ENCODE results near the gene DCDC2.
"Not testable (repeated sequence)": the region's sequence is repeated elsewhere in the genome, so short reads cannot be mapped to it uniquely, and the experiment has no call there.

The DCDC2 gene

GRCh38 chr6:24251339-24251738, 106.5 kb downstream of the DCDC2 start:
- CTCF ChIA-PET, result interaction anchor here (1.8 kb wide), 1 partner anchor 8 kb away, joined by 4 read pairs; no protein-coding TSS in a partner anchor

GRCh38 chr6:24249926-24250325, 107.9 kb downstream of the DCDC2 start:
- ChIA-PET POLR2A (no interaction called here), CTCF (interaction anchor here (1.6 to 1.7 kb wide), 2 partner anchors 9 to 10 kb away, joined by 5 to 8 read pairs; no protein-coding TSS in a partner anchor)
- no peak for DNase-seq (ENCODE audit: extremely low spot score)
- TF ChIP-seq, protein P1, sequence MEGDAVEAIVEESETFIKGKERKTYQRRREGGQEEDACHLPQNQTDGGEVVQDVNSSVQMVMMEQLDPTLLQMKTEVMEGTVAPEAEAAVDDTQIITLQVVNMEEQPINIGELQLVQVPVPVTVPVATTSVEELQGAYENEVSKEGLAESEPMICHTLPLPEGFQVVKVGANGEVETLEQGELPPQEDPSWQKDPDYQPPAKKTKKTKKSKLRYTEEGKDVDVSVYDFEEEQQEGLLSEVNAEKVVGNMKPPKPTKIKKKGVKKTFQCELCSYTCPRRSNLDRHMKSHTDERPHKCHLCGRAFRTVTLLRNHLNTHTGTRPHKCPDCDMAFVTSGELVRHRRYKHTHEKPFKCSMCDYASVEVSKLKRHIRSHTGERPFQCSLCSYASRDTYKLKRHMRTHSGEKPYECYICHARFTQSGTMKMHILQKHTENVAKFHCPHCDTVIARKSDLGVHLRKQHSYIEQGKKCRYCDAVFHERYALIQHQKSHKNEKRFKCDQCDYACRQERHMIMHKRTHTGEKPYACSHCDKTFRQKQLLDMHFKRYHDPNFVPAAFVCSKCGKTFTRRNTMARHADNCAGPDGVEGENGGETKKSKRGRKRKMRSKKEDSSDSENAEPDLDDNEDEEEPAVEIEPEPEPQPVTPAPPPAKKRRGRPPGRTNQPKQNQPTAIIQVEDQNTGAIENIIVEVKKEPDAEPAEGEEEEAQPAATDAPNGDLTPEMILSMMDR (IDR thresholded peaks at IDR 0.05; ENCODE audit: control extremely low read depth, extremely low read depth, low read depth, missing control alignments), result no peak

More at GRCh38 chr6:24251339-24251738, 106.5 kb downstream of the DCDC2 start:
- POLR2A ChIA-PET, result no interaction called here
- no peak for DNase-seq (ENCODE audit: extremely low spot score)
- TF ChIP-seq, protein P1 (IDR thresholded peaks at IDR 0.05; ENCODE audit: control extremely low read depth, extremely low read depth, low read depth, missing control alignments), result no peak

GRCh38 chr6:24245275-24245674, 112.6 kb downstream of the DCDC2 start:
- DNase-seq (ENCODE audit: extremely low spot score), result no peak

GRCh38 chr6:24242924-24243323, 114.9 kb downstream of the DCDC2 start:
- ChIA-PET POLR2A (no interaction called here), CTCF (interaction anchor here (1.2 to 1.6 kb wide), 2 partner anchors 9 to 117 kb away, joined by 3 to 4 read pairs; no protein-coding TSS in a partner anchor)
- no peak for DNase-seq (ENCODE audit: extremely low spot score)
- TF ChIP-seq, protein P1 (IDR thresholded peaks at IDR 0.05; ENCODE audit: control extremely low read depth, extremely low read depth, low read depth, missing control alignments), result no peak

More at GRCh38 chr6:24245275-24245674, 112.6 kb downstream of the DCDC2 start:
- ChIA-PET CTCF (interaction anchor here (1.9 kb wide), 1 partner anchor 12 kb away, joined by 5 read pairs; no protein-coding TSS in a partner anchor), POLR2A (no interaction called here)
- TF ChIP-seq, protein P1 (IDR thresholded peaks at IDR 0.05; ENCODE audit: control extremely low read depth, extremely low read depth, low read depth, missing control alignments), result no peak

DNA sequence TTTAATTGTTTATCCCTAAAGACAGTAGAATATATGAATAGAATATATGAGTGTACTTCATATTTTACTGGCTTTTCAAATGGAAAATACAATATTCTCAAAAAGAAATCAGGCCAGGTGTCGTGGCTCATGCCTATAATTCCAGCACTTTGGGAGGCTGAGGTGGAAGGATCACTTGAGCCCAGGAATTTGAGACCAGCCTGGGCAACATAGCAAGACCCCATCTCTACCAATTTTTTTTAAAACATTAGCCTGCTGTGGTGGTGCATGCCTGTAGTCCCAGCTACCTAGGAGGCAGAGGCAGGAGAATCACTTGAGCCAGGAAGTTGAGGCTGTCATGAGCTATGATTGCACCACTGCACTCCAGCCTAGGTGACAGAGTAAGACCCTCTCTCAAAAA, 116.1 kb downstream of the DCDC2 start:
- POLR2A ChIA-PET; DNase-seq (ENCODE audit: extremely low spot score); CTCF ChIA-PET: not testable (repeated sequence)

GRCh38 chr6:24240943-24241342, 116.9 kb downstream of the DCDC2 start:
- CTCF ChIA-PET, result interaction anchor here (2.1 kb wide), 1 partner anchor 8 kb away, joined by 5 read pairs; no protein-coding TSS in a partner anchor
- no peak for DNase-seq (ENCODE audit: extremely low spot score)
- POLR2A ChIA-PET, result no interaction called here
- TF ChIP-seq, protein P1 (IDR thresholded peaks at IDR 0.05; ENCODE audit: control extremely low read depth, extremely low read depth, low read depth, missing control alignments), result no peak

DNA sequence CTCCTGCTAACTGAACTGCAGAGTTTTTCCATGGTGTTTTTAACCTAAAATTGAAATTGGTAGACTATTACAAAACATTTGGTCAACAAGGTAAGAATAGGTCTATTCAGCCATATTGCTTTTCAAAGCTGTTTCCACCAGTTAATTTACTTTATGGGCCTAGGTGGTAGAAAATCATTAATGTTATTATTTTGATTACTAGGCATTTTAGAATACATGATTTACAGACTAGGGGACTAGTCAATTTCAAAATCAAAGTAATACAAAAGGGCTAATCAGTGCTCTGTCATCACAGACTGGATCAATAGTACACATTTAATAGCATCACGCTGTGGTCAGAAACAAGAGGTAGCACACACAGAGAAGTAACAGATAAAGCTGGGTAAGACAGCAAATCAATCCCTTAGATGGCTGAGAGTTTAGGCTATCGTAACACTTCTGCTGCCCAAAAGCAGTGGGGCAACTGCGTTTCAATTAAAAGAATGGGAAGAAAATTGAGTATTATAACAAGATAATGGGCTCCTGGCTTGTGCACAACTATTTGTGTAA, 117.4 kb downstream of the DCDC2 start:
- ChIA-PET POLR2A (no interaction called here), CTCF (interaction anchor here (2.1 kb wide), 1 partner anchor 8 kb away, joined by 5 read pairs; no protein-coding TSS in a partner anchor)
- no peak for DNase-seq (ENCODE audit: extremely low spot score)
- TF ChIP-seq, protein P1 (IDR thresholded peaks at IDR 0.05; ENCODE audit: control extremely low read depth, extremely low read depth, low read depth, missing control alignments), result no peak

Measured in GM10248 (cell line).